HepG2 (cell line): Measurements from ENCODE around the gene DPT. TPM values are rescaled to one million over a fixed set of nuclear protein-coding genes. Genes with fewer than 3 reads are reported as not detected.

Experiments
- BRCA1 ChIP-seq: sonication (generic); formaldehyde crosslinking; IDR thresholded peaks from 2 replicates; pipeline ENCODE4 v1.4.0; 2020; ENCODE audit warnings: missing genetic modification reagents
- ELK4 ChIP-seq: sonication (generic); formaldehyde crosslinking; IDR thresholded peaks from 2 replicates; pipeline ENCODE4 v1.9.0; 2021; ENCODE audit warnings: missing genetic modification reagents, borderline replicate concordance
- FOXO4 ChIP-seq: sonication (generic); formaldehyde crosslinking; conservative IDR thresholded peaks from 2 replicates; pipeline ENCODE4 v1.8.1; 2023; ENCODE audit warnings: missing genetic modification reagents
- FOXP1 ChIP-seq, 2 experiments: fragments of 450-650 bp in 1 of 2; IDR thresholded peaks; 2 replicates each; pipeline ENCODE4 v1.6.1; 2017 to 2018; ENCODE audit warnings: antibody characterized with exemption in 1 of 2
- HDAC6 ChIP-seq: fragments of 200-600 bp; sonication (generic); IDR thresholded peaks from 2 replicates; pipeline ENCODE4 v1.7.0; 2017; ENCODE audit warnings: mild to moderate bottlenecking, antibody characterized with exemption, low read length, low read depth
- KMT2B ChIP-seq: IDR thresholded peaks from 2 replicates; pipeline ENCODE4 v1.6.1; 2016; ENCODE audit warnings: missing genetic modification reagents, missing compliant biosample characterization
- MYNN ChIP-seq: sonication (generic); formaldehyde crosslinking; IDR thresholded peaks from 2 replicates; pipeline ENCODE4 v1.4.0; 2020; ENCODE audit warnings: mild to moderate bottlenecking, low read depth, missing genetic modification reagents
- NR2F6 ChIP-seq, 2 experiments: IDR thresholded peaks; 2 replicates each; pipeline ENCODE4 v1.6.1; 2016; ENCODE audit warnings: antibody characterized with exemption in 1 of 2, mild to moderate bottlenecking in 1 of 2
- PAWR ChIP-seq: sonication (generic); formaldehyde crosslinking; IDR thresholded peaks from 2 replicates; pipeline ENCODE4 v1.4.0; 2020; ENCODE audit warnings: missing genetic modification reagents, mild to moderate bottlenecking, borderline replicate concordance
- PHF21A ChIP-seq: sonication (generic); formaldehyde crosslinking; IDR thresholded peaks from 2 replicates; pipeline ENCODE4 v1.5.0; 2020; ENCODE audit warnings: mild to moderate bottlenecking, missing genetic modification reagents
- POGZ ChIP-seq: sonication (generic); formaldehyde crosslinking; IDR thresholded peaks from 2 replicates; pipeline ENCODE4 v1.4.0; 2020; ENCODE audit warnings: mild to moderate bottlenecking, missing genetic modification reagents
- RCOR2 ChIP-seq: IDR thresholded peaks from 2 replicates; pipeline ENCODE4 v1.6.1; 2016; ENCODE audit warnings: missing biosample characterization, missing genetic modification reagents
- SAP130 ChIP-seq: IDR thresholded peaks from 2 replicates; pipeline ENCODE4 v1.6.1; 2016; ENCODE audit warnings: low read depth
- SIX4 ChIP-seq: sonication (generic); formaldehyde crosslinking; IDR thresholded peaks from 2 replicates; pipeline ENCODE4 v1.4.0; 2020; ENCODE audit warnings: missing genetic modification reagents
- TCF12 ChIP-seq, 2 experiments: fragments of 450-650 bp in 1 of 2; sonication (generic) in 1 of 2; formaldehyde crosslinking in 1 of 2; IDR thresholded peaks; 2 replicates each; pipeline versions ENCODE4 v1.6.1 to v1.8.0; 2017 to 2022; ENCODE audit warnings: antibody characterized with exemption in 1 of 2, mild to moderate bottlenecking in 1 of 2, missing genetic modification reagents in 1 of 2, moderate library complexity in 1 of 2
- ZMYM3 ChIP-seq: sonication (generic); formaldehyde crosslinking; IDR thresholded peaks from 2 replicates; pipeline ENCODE4 v1.5.1; 2020; ENCODE audit warnings: mild to moderate bottlenecking, missing genetic modification reagents
- ZNF143 ChIP-seq: sonication (generic); formaldehyde crosslinking; IDR thresholded peaks from 2 replicates; pipeline ENCODE4 v1.4.0; 2020; ENCODE audit warnings: missing genetic modification reagents
- ZNF260 ChIP-seq: sonication (generic); formaldehyde crosslinking; IDR thresholded peaks from 2 replicates; pipeline ENCODE4 v1.4.0; 2020; ENCODE audit warnings: missing genetic modification reagents, low read depth, mild to moderate bottlenecking, borderline replicate concordance
- ZNF503 ChIP-seq: sonication (generic); formaldehyde crosslinking; IDR thresholded peaks from 2 replicates; pipeline ENCODE4 v1.4.0; 2020; ENCODE audit warnings: missing genetic modification reagents
- ZNF605 ChIP-seq: sonication (generic); formaldehyde crosslinking; IDR thresholded peaks from 2 replicates; pipeline ENCODE4 v1.8.0; 2022; ENCODE audit warnings: mild to moderate bottlenecking, missing genetic modification reagents
- ZNF670 ChIP-seq: sonication (generic); formaldehyde crosslinking; IDR thresholded peaks from 2 replicates; pipeline ENCODE4 v1.8.0; 2022; ENCODE audit warnings: mild to moderate bottlenecking, missing genetic modification reagents, borderline replicate concordance
- ZNF75D ChIP-seq: sonication (generic); formaldehyde crosslinking; IDR thresholded peaks from 2 replicates; pipeline ENCODE4 v1.8.1; 2023; ENCODE audit warnings: missing genetic modification reagents, mild to moderate bottlenecking, borderline replicate concordance
- ZNF772 ChIP-seq: sonication (generic); formaldehyde crosslinking; IDR thresholded peaks from 2 replicates; pipeline ENCODE4 v1.5.0; 2020; ENCODE audit warnings: mild to moderate bottlenecking, missing genetic modification reagents
- polyA plus RNA-seq, 8 experiments: library from polyadenylated mRNA; depleted of rRNA in 3 of 8; stranded (reverse) in 7 of 8; unstranded in 1 of 8; fragments of >200 nt; fragmentation: Illumina TruSeq in 4 of 8; extraction: Trizol in 4 of 8; gene quantifications; 2 replicates each; pipeline versions ENCODE4 v1.2.1 to v1.2.3, GENCODE V29; 2011 to 2016; ENCODE audit warnings: low read depth in 4 of 8, missing spikeins in 1 of 8, mixed read lengths in 1 of 8; ENCODE audit not compliant: insufficient read depth in 1 of 8
- total RNA-seq, 5 experiments: library from RNA; depleted of rRNA; stranded (reverse); fragments of >200 nt; fragmentation: Illumina TruSeq; extraction: Trizol; gene quantifications; 2 replicates each; pipeline ENCODE4 v1.2.3, GENCODE V29; 2016; ENCODE audit warnings: low read depth in 1 of 5
- TF ChIP-seq, protein P1 (sequence below): sonication (generic); formaldehyde crosslinking; IDR thresholded peaks from 2 replicates; pipeline ENCODE4 v1.4.0; 2020; ENCODE audit warnings: missing genetic modification reagents
- TF ChIP-seq, protein P2 (sequence below): sonication (generic); formaldehyde crosslinking; IDR thresholded peaks from 2 replicates; pipeline ENCODE4 v1.5.0; 2020; ENCODE audit warnings: mild to moderate bottlenecking, missing genetic modification reagents

The DPT gene
- total and polyA plus RNA-seq, 2 of the 13 experiments (the other 11 are each of a cell fraction or from before 2014, with no cell fraction given): 0.04 TPM; not detected in 1

GRCh38 chr1:168766568-168766967 lies 37.6 kb upstream of the DPT start (continued):
- TF ChIP-seq FOXO4 (no peak), SIX4 (CRISPR knock-in tag) (peak; percentile 20; the same call in 1 of the 2 replicates), RCOR2 (CRISPR knock-in tag) (peak; percentile 51; the same call in 1 of the 2 replicates), ZNF605 (CRISPR knock-in tag) (0 out of 2 replicates have a peak, but pooled peaks have one; percentile 34), NR2F6 (IDR thresholded peaks at IDR 0.05) (no peak), NR2F6 (CRISPR knock-in tag; IDR thresholded peaks at IDR 0.05) (0 out of 2 replicates have a peak, but pooled peaks have one; percentile 24), ZMYM3 (CRISPR knock-in tag) (peak; percentile 31; the same call in 1 of the 2 replicates), ZNF772 (no peak), KMT2B (CRISPR knock-in tag) (no peak), ELK4 (CRISPR knock-in tag) (no peak), ZNF670 (no peak), ZNF143 (CRISPR knock-in tag) (no peak), BRCA1 (no peak), ZNF260 (CRISPR knock-in tag) (no peak), MYNN (CRISPR knock-in tag) (no peak), SAP130 (CRISPR knock-in tag) (peak; percentile 33; the same call in 1 of the 2 replicates), POGZ (CRISPR knock-in tag) (peak; percentile 89), ZNF75D (CRISPR knock-in tag) (no peak), PAWR (CRISPR knock-in tag) (no peak), FOXP1 (IDR thresholded peaks at IDR 0.05) (no peak), FOXP1 (CRISPR knock-in tag; IDR thresholded peaks at IDR 0.05) (peak; percentile 49; the same call in 1 of the 2 replicates), PHF21A (CRISPR knock-in tag) (no peak), HDAC6 (no peak), TCF12 (IDR thresholded peaks at IDR 0.05) (no peak), TCF12 (CRISPR knock-in tag; IDR thresholded peaks at IDR 0.05) (no peak), ZNF503 (CRISPR knock-in tag) (peak; percentile 67)
- TF ChIP-seq, protein P1, sequence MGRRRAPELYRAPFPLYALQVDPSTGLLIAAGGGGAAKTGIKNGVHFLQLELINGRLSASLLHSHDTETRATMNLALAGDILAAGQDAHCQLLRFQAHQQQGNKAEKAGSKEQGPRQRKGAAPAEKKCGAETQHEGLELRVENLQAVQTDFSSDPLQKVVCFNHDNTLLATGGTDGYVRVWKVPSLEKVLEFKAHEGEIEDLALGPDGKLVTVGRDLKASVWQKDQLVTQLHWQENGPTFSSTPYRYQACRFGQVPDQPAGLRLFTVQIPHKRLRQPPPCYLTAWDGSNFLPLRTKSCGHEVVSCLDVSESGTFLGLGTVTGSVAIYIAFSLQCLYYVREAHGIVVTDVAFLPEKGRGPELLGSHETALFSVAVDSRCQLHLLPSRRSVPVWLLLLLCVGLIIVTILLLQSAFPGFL (CRISPR knock-in tag): no peak
- TF ChIP-seq, protein P2, sequence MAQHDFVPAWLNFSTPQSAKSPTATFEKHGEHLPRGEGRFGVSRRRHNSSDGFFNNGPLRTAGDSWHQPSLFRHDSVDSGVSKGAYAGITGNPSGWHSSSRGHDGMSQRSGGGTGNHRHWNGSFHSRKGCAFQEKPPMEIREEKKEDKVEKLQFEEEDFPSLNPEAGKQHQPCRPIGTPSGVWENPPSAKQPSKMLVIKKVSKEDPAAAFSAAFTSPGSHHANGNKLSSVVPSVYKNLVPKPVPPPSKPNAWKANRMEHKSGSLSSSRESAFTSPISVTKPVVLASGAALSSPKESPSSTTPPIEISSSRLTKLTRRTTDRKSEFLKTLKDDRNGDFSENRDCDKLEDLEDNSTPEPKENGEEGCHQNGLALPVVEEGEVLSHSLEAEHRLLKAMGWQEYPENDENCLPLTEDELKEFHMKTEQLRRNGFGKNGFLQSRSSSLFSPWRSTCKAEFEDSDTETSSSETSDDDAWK (CRISPR knock-in tag): no peak
